Activated naive CD8-positive, alpha-beta T cell treated with anti-CD3 and anti-CD28 coated beads, Interleukin-2, amount 10 ng/mL, durations not matched to agents 7 days and 5 days (primary cell): ENCODE measurements around the gene HCFC2. TPM values are rescaled to one million over a fixed set of nuclear protein-coding genes. Genes with fewer than 3 reads are reported as not detected.

ENCODE experiments used
- ATAC-seq: fragments of 150-1000 bp; cut with Tn5 transposase; one replicate; pipeline ENCODE4 v1.10.0; 2021; ENCODE audit warnings: low read depth, moderate library complexity
- POLR2A ChIA-PET: fragments of 350-600 bp; sonication (Branson Sonifier 250); formaldehyde crosslinking; loops from one replicate; lab custom pipeline; 2021; ENCODE audit warnings: antibody characterized with exemption; lab: Charles Lee
- DNase-seq: peaks from one replicate; pipeline ENCODE4 v3.0.0; 2021
- H3K27ac Mint-ChIP-seq: one replicate; pipeline ENCODE4 v1.8.0; 2022; ENCODE audit warnings: mild to moderate bottlenecking, mixed read lengths
- H3K27me3 Mint-ChIP-seq: one replicate; pipeline ENCODE4 v1.8.0; 2022; ENCODE audit warnings: mild to moderate bottlenecking, moderate library complexity, mixed read lengths
- H3K36me3 Mint-ChIP-seq: one replicate; pipeline ENCODE4 v1.8.0; 2021; ENCODE audit warnings: mild to moderate bottlenecking, mixed read lengths
- H3K4me1 Mint-ChIP-seq: one replicate; pipeline ENCODE4 v1.8.0; 2021; ENCODE audit warnings: mixed read lengths
- H3K4me3 Mint-ChIP-seq: one replicate; pipeline ENCODE4 v1.8.0; 2022; ENCODE audit warnings: mild to moderate bottlenecking, moderate library complexity, mixed read lengths
- H3K9me3 Mint-ChIP-seq: one replicate; pipeline ENCODE4 v1.8.0; 2021; ENCODE audit warnings: mixed read lengths
- total RNA-seq, 2 experiments: library from RNA; stranded (reverse); gene quantifications; one replicate each; pipeline ENCODE4 v1.2.3, GENCODE V29; 2021

The HCFC2 gene
- total RNA-seq, 2 experiments from 2014 or later, result 12.7 to 13.5 TPM

GRCh38 chr12:104136577-104136976 lies 72.2 kb downstream of the HCFC2 start:
- POLR2A ChIA-PET, result interaction anchor here (0.8 to 3.6 kb wide), 6 partner anchors 11 to 971 kb away, joined by 3 to 28 read pairs (median 12); partner anchors contain the start of genes HCFC2, HSP90B1 and TDG
- Mint-ChIP-seq H3K4me1 (peaks cover 18% of the 10 kb centered on the region), H3K27ac (peak overlapping the region; percentile 88), H3K27me3 (peaks cover 5% of the 10 kb centered on the region), H3K36me3 (peaks cover 8% of the 10 kb centered on the region), H3K9me3 (no peaks in the 10 kb centered on the region), H3K4me3 (peak overlapping the region; percentile 89)
- no peak for DNase-seq
- ATAC-seq, result no peak

- peaks cover 9% of the 10 kb centered on the region for H3K27me3 Mint-ChIP-seq
- no peaks in the 10 kb centered on the region for H3K9me3 Mint-ChIP-seq
- peak; percentile 16 for ATAC-seq
- DNase-seq, result peak; percentile 74
- peak overlapping the region; percentile 89 for H3K4me3 Mint-ChIP-seq
- H3K4me1 Mint-ChIP-seq, result peaks cover 17% of the 10 kb centered on the region
- peak overlapping the region; percentile 88 for H3K27ac Mint-ChIP-seq
- peaks cover 6% of the 10 kb centered on the region for H3K36me3 Mint-ChIP-seq
- POLR2A ChIA-PET, result interaction anchor here (1.0 to 3.6 kb wide), 18 partner anchors 8 to 972 kb away, joined by 3 to 28 read pairs (median 5); partner anchors contain the start of genes HCFC2, HSP90B1 and TDG
Measured at GRCh38 chr12:104137001-104137901, 72.9 kb downstream of the HCFC2 start.

- ATAC-seq (peak; percentile 98), DNase-seq (peak; percentile 94)
- Mint-ChIP-seq H3K4me3 (peak within 1 kb of the TSS; percentile 89), H3K27ac (peak within 1 kb of the TSS; percentile 88), H3K4me1 (peaks cover 14% of the 10 kb centered on the region), H3K36me3 (no peaks in the 10 kb centered on the region), H3K9me3 (no peaks in the 10 kb centered on the region), H3K27me3 (peaks cover 18% of the 10 kb centered on the region)
- POLR2A ChIA-PET, result interaction anchor here (0.6 to 3.6 kb wide), 23 partner anchors 9 to 971 kb away, joined by 3 to 28 read pairs (median 4); partner anchors contain the start of genes HCFC2, HSP90B1 and TDG
Measured at GRCh38 chr12:104137902-104138796, 73.8 kb downstream of the HCFC2 start, which contains the start of gene NFYB. TSS of gene NFYB (minus strand) at chr12:104138210. CDS start at chr12:104135453, 2,757 bp downstream.

GRCh38 chr12:104138797-104139152 lies 74.4 kb downstream of the HCFC2 start:
- Mint-ChIP-seq H3K4me1 (peaks cover 14% of the 10 kb centered on the region), H3K27me3 (peaks cover 24% of the 10 kb centered on the region), H3K36me3 (no peaks in the 10 kb centered on the region), H3K4me3 (peak overlapping the region; percentile 30), H3K9me3 (no peaks in the 10 kb centered on the region), H3K27ac (no peak overlapping the region)
- DNase-seq, result no peak
- no peak for ATAC-seq
- POLR2A ChIA-PET, result interaction anchor here (0.6 to 3.6 kb wide), 8 partner anchors 11 to 580 kb away, joined by 3 to 28 read pairs (median 6); partner anchors contain the start of gene TDG

GRCh38 chr12:104142543-104142942 lies 78.2 kb downstream of the HCFC2 start:
- Mint-ChIP-seq H3K9me3 (no peaks in the 10 kb centered on the region), H3K36me3 (no peaks in the 10 kb centered on the region), H3K27me3 (peaks cover 35% of the 10 kb centered on the region), H3K4me3 (no peak overlapping the region), H3K27ac (no peak overlapping the region), H3K4me1 (peaks cover 2% of the 10 kb centered on the region)
- ATAC-seq (no peak), DNase-seq (no peak)
- POLR2A ChIA-PET, result no interaction called here

- no peak overlapping the region for H3K27ac Mint-ChIP-seq
- peaks cover 2% of the 10 kb centered on the region for H3K4me1 Mint-ChIP-seq
- H3K9me3 Mint-ChIP-seq, result no peaks in the 10 kb centered on the region
- DNase-seq (no peak), ATAC-seq (no peak)
- no peak overlapping the region for H3K4me3 Mint-ChIP-seq
- POLR2A ChIA-PET, result interaction anchor here (0.5 kb wide), 1 partner anchor 73 kb away, joined by 4 read pairs; the partner anchor contains the start of gene TXNRD1
- H3K27me3 Mint-ChIP-seq, result peaks cover 35% of the 10 kb centered on the region
- no peaks in the 10 kb centered on the region for H3K36me3 Mint-ChIP-seq
Measured at GRCh38 chr12:104143002-104143401, 78.7 kb downstream of the HCFC2 start.

- H3K4me1 Mint-ChIP-seq, result peaks cover 2% of the 10 kb centered on the region
- DNase-seq (no peak), ATAC-seq (no peak)
- no peaks in the 10 kb centered on the region for H3K9me3 Mint-ChIP-seq
- peaks cover 43% of the 10 kb centered on the region for H3K27me3 Mint-ChIP-seq
- H3K4me3 Mint-ChIP-seq, result no peak overlapping the region
- no peaks in the 10 kb centered on the region for H3K36me3 Mint-ChIP-seq
- POLR2A ChIA-PET, result interaction anchor here (1.0 kb wide), 1 partner anchor 144 kb away, joined by 3 read pairs; no protein-coding TSS in a partner anchor
- H3K27ac Mint-ChIP-seq, result no peak overlapping the region
Measured at GRCh38 chr12:104143918-104144317, 79.6 kb downstream of the HCFC2 start.

- Mint-ChIP-seq H3K27me3 (peaks cover 46% of the 10 kb centered on the region), H3K36me3 (no peaks in the 10 kb centered on the region), H3K27ac (no peak overlapping the region), H3K9me3 (no peaks in the 10 kb centered on the region), H3K4me3 (no peak overlapping the region), H3K4me1 (no peaks in the 10 kb centered on the region)
- POLR2A ChIA-PET, result no interaction called here
- ATAC-seq, result no peak
- DNase-seq, result no peak
Measured at GRCh38 chr12:104147346-104147745, 83.0 kb downstream of the HCFC2 start.

- Mint-ChIP-seq H3K27ac (no peak overlapping the region), H3K27me3 (peaks cover 28% of the 10 kb centered on the region), H3K9me3 (no peaks in the 10 kb centered on the region), H3K4me3 (no peak overlapping the region), H3K4me1 (peaks cover 7% of the 10 kb centered on the region), H3K36me3 (peaks cover 2% of the 10 kb centered on the region)
- ATAC-seq (no peak), DNase-seq (no peak)
- POLR2A ChIA-PET, result interaction anchor here (2.3 kb wide), 1 partner anchor 12 kb away, joined by 6 read pairs; the partner anchor contains the start of gene NFYB
Measured at GRCh38 chr12:104150416-104150815, 86.1 kb downstream of the HCFC2 start.

- H3K4me3 Mint-ChIP-seq, result no peak overlapping the region
- no peaks in the 10 kb centered on the region for H3K9me3 Mint-ChIP-seq
- H3K4me1 Mint-ChIP-seq, result peaks cover 7% of the 10 kb centered on the region
- POLR2A ChIA-PET, result interaction anchor here (2.7 kb wide), 1 partner anchor 15 kb away, joined by 11 read pairs; the partner anchor contains the start of gene NFYB
- no peak overlapping the region for H3K27ac Mint-ChIP-seq
- peaks cover 21% of the 10 kb centered on the region for H3K27me3 Mint-ChIP-seq
- DNase-seq, result no peak
- ATAC-seq, result no peak
- peaks cover 2% of the 10 kb centered on the region for H3K36me3 Mint-ChIP-seq
Measured at GRCh38 chr12:104152685-104153241, 88.4 kb downstream of the HCFC2 start.

GRCh38 chr12:104154286-104154685 lies 90.0 kb downstream of the HCFC2 start:
- Mint-ChIP-seq H3K4me1 (peaks cover 7% of the 10 kb centered on the region), H3K27ac (peak overlapping the region; percentile 14), H3K4me3 (peak overlapping the region; percentile 34), H3K9me3 (no peaks in the 10 kb centered on the region), H3K27me3 (peaks cover 9% of the 10 kb centered on the region), H3K36me3 (peaks cover 2% of the 10 kb centered on the region)
- ATAC-seq (no peak), DNase-seq (no peak)
- POLR2A ChIA-PET, result interaction anchor here (0.6 to 2.7 kb wide), 2 partner anchors 16 to 218 kb away, joined by 3 to 11 read pairs; partner anchors contain the start of gene NFYB

- Mint-ChIP-seq H3K27me3 (peaks cover 4% of the 10 kb centered on the region), H3K9me3 (no peaks in the 10 kb centered on the region), H3K4me3 (no peak overlapping the region), H3K36me3 (peaks cover 2% of the 10 kb centered on the region), H3K4me1 (peaks cover 7% of the 10 kb centered on the region), H3K27ac (no peak overlapping the region)
- DNase-seq, result no peak
- no peak for ATAC-seq
- POLR2A ChIA-PET, result interaction anchor here (2.7 kb wide), 1 partner anchor 17 kb away, joined by 11 read pairs; the partner anchor contains the start of gene NFYB
Measured at GRCh38 chr12:104154806-104155205, 90.5 kb downstream of the HCFC2 start.
